Esophagus squamous epithelium (tissue), 4 donors: ENCODE data around the gene HFE.

Source experiments
- POLR2A ChIP-seq, 4 donors: fragments of 450-650 bp; IDR thresholded peaks; one replicate each; pipeline ENCODE4 v1.6.1; 2017; ENCODE audit warnings: antibody characterized with exemption in 4 of 4, mild to moderate bottlenecking in 4 of 4, moderate library complexity in 3 of 4
- TF ChIP-seq, protein P1 (sequence below), 6 experiments: fragments of 450-650 bp in 4 of 6; fragments of 200-600 bp in 2 of 6; sonication (generic) in 2 of 6; IDR thresholded peaks; one replicate each; pipeline ENCODE4 v1.5.1; 2016 to 2019; ENCODE audit warnings: antibody characterized with exemption in 6 of 6, mild to moderate bottlenecking in 4 of 6, moderate library complexity in 4 of 6

DNA sequence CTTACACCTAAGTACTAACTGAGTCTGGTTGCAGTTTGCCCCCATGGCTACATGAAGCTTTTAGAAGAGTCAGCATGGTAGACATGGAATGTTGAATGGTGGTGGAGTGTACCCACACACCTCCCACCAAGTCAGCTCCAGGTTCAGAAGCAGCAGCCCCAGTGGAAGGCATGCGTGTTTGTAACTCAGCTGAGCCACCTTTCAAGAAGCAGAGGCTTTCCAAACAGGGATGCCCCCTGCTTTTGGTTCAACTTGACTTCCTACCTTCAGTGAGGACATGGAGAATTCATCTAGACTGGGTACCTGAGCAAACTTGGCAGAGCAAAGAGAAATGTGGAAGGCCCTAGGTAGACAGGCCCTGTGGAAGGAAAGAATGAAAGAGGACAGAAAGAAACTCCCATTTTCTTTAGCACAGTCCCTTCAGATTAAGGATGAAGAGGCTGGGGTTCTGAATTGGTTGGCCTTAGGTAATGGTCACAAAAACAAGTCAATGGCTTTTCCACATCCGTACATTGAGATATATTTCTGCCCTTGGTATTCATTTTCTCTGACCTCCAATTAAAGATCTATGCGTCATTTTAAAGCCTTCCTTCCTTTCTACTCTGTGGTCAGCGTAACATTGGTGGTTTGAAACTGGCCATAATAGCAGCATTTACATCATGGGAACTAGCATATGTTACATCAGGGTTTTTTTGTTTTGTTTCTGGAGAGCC lies 53.2 kb downstream of the HFE start:
- TF ChIP-seq, protein P1, sequence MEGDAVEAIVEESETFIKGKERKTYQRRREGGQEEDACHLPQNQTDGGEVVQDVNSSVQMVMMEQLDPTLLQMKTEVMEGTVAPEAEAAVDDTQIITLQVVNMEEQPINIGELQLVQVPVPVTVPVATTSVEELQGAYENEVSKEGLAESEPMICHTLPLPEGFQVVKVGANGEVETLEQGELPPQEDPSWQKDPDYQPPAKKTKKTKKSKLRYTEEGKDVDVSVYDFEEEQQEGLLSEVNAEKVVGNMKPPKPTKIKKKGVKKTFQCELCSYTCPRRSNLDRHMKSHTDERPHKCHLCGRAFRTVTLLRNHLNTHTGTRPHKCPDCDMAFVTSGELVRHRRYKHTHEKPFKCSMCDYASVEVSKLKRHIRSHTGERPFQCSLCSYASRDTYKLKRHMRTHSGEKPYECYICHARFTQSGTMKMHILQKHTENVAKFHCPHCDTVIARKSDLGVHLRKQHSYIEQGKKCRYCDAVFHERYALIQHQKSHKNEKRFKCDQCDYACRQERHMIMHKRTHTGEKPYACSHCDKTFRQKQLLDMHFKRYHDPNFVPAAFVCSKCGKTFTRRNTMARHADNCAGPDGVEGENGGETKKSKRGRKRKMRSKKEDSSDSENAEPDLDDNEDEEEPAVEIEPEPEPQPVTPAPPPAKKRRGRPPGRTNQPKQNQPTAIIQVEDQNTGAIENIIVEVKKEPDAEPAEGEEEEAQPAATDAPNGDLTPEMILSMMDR (IDR thresholded peaks at IDR 0.05): no peak
- TF ChIP-seq POLR2A (IDR thresholded peaks at IDR 0.05): no peak
